ENCODE results near the gene GALNT16. TPM values are rescaled to one million over a fixed set of nuclear protein-coding genes. Genes with fewer than 3 reads are reported as not detected.
A peak's percentile ranks its signal among the peaks of the same experiment; 100 is the strongest.
"Not testable (repeated sequence)": the region's sequence is repeated elsewhere in the genome, so short reads cannot be mapped to it uniquely, and the experiment has no call there.

Gene GALNT16
- total RNA-seq, 2 experiments from 2014 or later: not detected

DNA sequence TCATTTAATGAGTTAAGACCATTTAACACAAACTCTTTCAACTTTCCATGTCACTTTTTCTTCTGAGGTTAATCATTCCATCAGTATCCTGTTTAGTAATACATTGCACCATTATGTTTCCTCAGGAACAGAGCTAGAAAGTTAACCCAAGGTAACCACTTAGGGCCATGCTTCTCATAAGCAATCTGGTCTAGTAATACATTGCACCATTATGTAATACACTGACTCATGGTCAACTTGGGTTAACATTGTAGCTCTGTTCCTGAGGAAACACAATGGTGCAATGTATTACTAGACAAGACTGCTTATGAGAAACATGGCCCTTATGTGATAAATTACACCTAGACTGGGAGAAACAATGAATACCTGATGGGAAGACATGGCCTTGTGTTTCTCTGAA, 116.5 kb downstream of the GALNT16 start:
- no peak overlapping the region for H3K4me3 Mint-ChIP-seq

DNA sequence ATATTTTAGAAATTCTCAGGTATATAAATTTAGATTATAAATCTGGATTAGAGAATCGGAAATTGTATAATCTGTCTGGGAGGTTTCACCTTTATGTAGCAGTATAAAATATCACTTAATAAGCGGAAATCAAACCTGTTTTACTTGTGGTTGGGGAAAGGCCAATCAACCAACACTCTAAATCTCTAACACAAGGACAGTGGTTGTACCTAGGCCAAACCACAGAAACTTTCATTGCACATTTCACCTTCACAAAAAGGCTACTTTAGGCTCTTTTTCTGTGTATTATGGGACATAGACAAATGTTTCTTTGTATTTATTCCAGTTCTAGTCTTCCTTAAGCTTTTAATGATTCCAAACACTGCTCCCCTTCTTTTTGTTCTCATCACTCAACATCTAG, 118.3 kb downstream of the GALNT16 start:
- H3K27me3 ChIP-seq (ENCODE audit: control insufficient read depth in 1 of 2, insufficient read depth in 2 of 2, low read length in 2 of 2): no peaks in the 10 kb centered on the region
- Mint-ChIP-seq H3K36me3 (ENCODE audit: low read depth) (peaks cover 90% of the 10 kb centered on the region), H3K27me3 (no peaks in the 10 kb centered on the region), H3K27ac (no peak overlapping the region), H3K9me3 (peaks cover 7% of the 10 kb centered on the region), H3K4me1 (ENCODE audit: low read depth) (peaks cover 5% of the 10 kb centered on the region), H3K4me3 (no peak overlapping the region)
- ATAC-seq (ENCODE audit: poor library complexity) (no peak), DNase-seq (no peak)
- peaks cover 65% of the 10 kb centered on the region for H3K36me3 ChIP-seq (ENCODE audit: insufficient read depth, low read length)
- H3K4me3 ChIP-seq (ENCODE audit: low read length): no peak overlapping the region
- TF ChIP-seq, protein P1, sequence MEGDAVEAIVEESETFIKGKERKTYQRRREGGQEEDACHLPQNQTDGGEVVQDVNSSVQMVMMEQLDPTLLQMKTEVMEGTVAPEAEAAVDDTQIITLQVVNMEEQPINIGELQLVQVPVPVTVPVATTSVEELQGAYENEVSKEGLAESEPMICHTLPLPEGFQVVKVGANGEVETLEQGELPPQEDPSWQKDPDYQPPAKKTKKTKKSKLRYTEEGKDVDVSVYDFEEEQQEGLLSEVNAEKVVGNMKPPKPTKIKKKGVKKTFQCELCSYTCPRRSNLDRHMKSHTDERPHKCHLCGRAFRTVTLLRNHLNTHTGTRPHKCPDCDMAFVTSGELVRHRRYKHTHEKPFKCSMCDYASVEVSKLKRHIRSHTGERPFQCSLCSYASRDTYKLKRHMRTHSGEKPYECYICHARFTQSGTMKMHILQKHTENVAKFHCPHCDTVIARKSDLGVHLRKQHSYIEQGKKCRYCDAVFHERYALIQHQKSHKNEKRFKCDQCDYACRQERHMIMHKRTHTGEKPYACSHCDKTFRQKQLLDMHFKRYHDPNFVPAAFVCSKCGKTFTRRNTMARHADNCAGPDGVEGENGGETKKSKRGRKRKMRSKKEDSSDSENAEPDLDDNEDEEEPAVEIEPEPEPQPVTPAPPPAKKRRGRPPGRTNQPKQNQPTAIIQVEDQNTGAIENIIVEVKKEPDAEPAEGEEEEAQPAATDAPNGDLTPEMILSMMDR (IDR thresholded peaks at IDR 0.05): no peak
- POLR2A ChIA-PET: interaction anchor here (0.6 kb wide), 1 partner anchor 20 kb away, joined by 3 read pairs; the partner anchor contains the start of genes ERH and SLC39A9
- CTCF ChIA-PET: no interaction called here
- no peaks in the 10 kb centered on the region for H3K9me3 ChIP-seq (ENCODE audit: control insufficient read depth in 1 of 2, insufficient read depth in 1 of 2, low read length in 2 of 2)
- H3K27ac ChIP-seq (ENCODE audit: low read depth in 1 of 2, low read length in 2 of 2): no peak overlapping the region
- intact Hi-C loops (cut with DNase I, micrococcal nuclease): no loop called here
- H3K4me1 ChIP-seq (ENCODE audit: insufficient read depth, low read length): no peaks in the 10 kb centered on the region

More for the DNA sequence above, 116.5 kb downstream of the GALNT16 start:
- no peaks in the 10 kb centered on the region for H3K4me1 Mint-ChIP-seq (ENCODE audit: low read depth)
- intact Hi-C loops (cut with DNase I, micrococcal nuclease): no loop called here
- DNase-seq (peak in 1 of 14 experiments; percentile 31), ATAC-seq (ENCODE audit: poor library complexity) (no peak)
- Histone ChIP-seq H3K9me3 (ENCODE audit: control insufficient read depth in 1 of 2, insufficient read depth in 1 of 2, low read length in 2 of 2) (no peaks in the 10 kb centered on the region), H3K27me3 (ENCODE audit: control insufficient read depth in 1 of 2, insufficient read depth in 2 of 2, low read length in 2 of 2) (no peaks in the 10 kb centered on the region), H3K27ac (ENCODE audit: low read depth in 1 of 2, low read length in 2 of 2) (no peak overlapping the region), H3K36me3 (ENCODE audit: insufficient read depth, low read length) (peaks cover 50% of the 10 kb centered on the region), H3K4me3 (ENCODE audit: low read length) (no peak overlapping the region), H3K4me1 (ENCODE audit: insufficient read depth, low read length) (no peaks in the 10 kb centered on the region)
- TF ChIP-seq, protein P1 (IDR thresholded peaks at IDR 0.05): no peak
- ChIA-PET POLR2A (interaction anchor here (1.7 kb wide), 1 partner anchor 22 kb away, joined by 5 read pairs; the partner anchor contains the start of genes ERH and SLC39A9), CTCF (interaction anchor here (1.3 kb wide), 1 partner anchor 19 kb away, joined by 3 read pairs; no protein-coding TSS in a partner anchor)
- H3K27ac Mint-ChIP-seq: no peak overlapping the region
- peaks cover 7% of the 10 kb centered on the region for H3K9me3 Mint-ChIP-seq
- peaks cover 75% of the 10 kb centered on the region for H3K36me3 Mint-ChIP-seq (ENCODE audit: low read depth)
- no peaks in the 10 kb centered on the region for H3K27me3 Mint-ChIP-seq

DNA sequence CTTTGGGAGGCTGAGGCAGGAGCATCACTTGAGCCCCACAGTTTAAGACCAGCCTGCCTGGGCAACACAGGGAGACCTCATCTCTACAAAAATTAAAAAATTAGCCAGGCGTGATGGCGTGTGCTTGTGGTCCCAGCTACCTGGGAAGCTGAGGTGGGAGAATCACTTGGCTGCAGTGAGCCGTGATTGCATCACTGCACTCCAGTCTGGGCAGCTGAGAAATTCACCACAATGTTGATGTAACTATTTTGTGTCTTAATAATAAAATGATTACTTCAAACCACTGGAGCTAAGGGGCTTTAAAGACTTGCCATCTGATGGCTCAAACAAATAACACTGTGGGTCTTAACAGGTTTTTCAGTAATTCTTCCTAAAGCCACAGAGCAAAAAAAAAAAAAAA, 127.4 kb downstream of the GALNT16 start:
- Histone ChIP-seq H3K27me3 (ENCODE audit: control insufficient read depth in 1 of 2, insufficient read depth in 2 of 2, low read length in 2 of 2) (no peaks in the 10 kb centered on the region), H3K9me3 (ENCODE audit: control insufficient read depth in 1 of 2, insufficient read depth in 1 of 2, low read length in 2 of 2) (no peaks in the 10 kb centered on the region), H3K4me1 (ENCODE audit: insufficient read depth, low read length) (peaks cover 14% of the 10 kb centered on the region), H3K27ac (ENCODE audit: low read depth in 1 of 2, low read length in 2 of 2) (no peak overlapping the region), H3K4me3 (ENCODE audit: low read length) (no peak overlapping the region), H3K36me3 (ENCODE audit: insufficient read depth, low read length) (peaks cover 77% of the 10 kb centered on the region)
- ChIA-PET CTCF (no interaction called here), POLR2A (interaction anchor here (1.0 kb wide), 1 partner anchor 11 kb away, joined by 5 read pairs; the partner anchor contains the start of genes ERH and SLC39A9)
- Mint-ChIP-seq H3K4me1 (ENCODE audit: low read depth) (peaks cover 65% of the 10 kb centered on the region), H3K36me3 (ENCODE audit: low read depth) (peaks cover 97% of the 10 kb centered on the region), H3K27ac (no peak overlapping the region), H3K27me3 (no peaks in the 10 kb centered on the region), H3K4me3 (no peak overlapping the region), H3K9me3 (no peaks in the 10 kb centered on the region)
- TF ChIP-seq, protein P1 (IDR thresholded peaks at IDR 0.05): no peak
- DNase-seq (no peak), ATAC-seq (ENCODE audit: poor library complexity) (no peak)
- intact Hi-C loops (cut with DNase I, micrococcal nuclease): no loop called here

DNA sequence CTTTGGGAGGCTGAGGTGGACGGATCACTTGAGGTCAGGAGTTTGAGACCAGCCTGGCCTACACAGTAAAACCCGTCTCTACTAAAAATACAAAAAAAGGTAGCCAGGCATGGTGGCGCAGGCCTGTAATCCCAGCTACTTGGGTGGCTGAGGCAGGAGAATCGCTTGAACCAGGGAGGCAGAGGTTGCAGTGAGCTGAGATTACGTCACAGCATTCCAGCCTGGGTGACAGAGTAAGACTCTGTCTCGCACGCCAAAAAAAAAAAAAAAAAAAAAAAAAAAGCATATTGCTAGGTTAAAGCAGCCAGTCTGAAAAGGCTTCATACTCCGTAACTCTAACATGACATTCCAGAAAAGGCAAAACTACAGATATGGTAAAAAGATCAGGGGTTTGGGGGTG, 131.4 kb downstream of the GALNT16 start:
- CTCF ChIA-PET: interaction anchor here (0.7 kb wide), 1 partner anchor 30 kb away, joined by 4 read pairs; no protein-coding TSS in a partner anchor
- Mint-ChIP-seq H3K4me1 (ENCODE audit: low read depth) (peaks cover 78% of the 10 kb centered on the region), H3K4me3 (peak overlapping the region; percentile 12), H3K36me3 (ENCODE audit: low read depth) (peaks cover 99% of the 10 kb centered on the region)
- POLR2A ChIA-PET; H3K27me3 Mint-ChIP-seq; H3K9me3 Mint-ChIP-seq; H3K27me3 ChIP-seq (ENCODE audit: control insufficient read depth in 1 of 2, insufficient read depth in 2 of 2, low read length in 2 of 2); H3K9me3 ChIP-seq (ENCODE audit: control insufficient read depth in 1 of 2, insufficient read depth in 1 of 2, low read length in 2 of 2); H3K4me3 ChIP-seq (ENCODE audit: low read length); DNase-seq; H3K27ac Mint-ChIP-seq; ATAC-seq (ENCODE audit: poor library complexity); H3K27ac ChIP-seq (ENCODE audit: low read depth in 1 of 2, low read length in 2 of 2): not testable (repeated sequence)
- Histone ChIP-seq H3K36me3 (ENCODE audit: insufficient read depth, low read length) (peaks cover 82% of the 10 kb centered on the region), H3K4me1 (ENCODE audit: insufficient read depth, low read length) (peaks cover 35% of the 10 kb centered on the region)
- intact Hi-C loops (cut with DNase I, micrococcal nuclease): loop anchor here in 1 of 2 experiments (10.0 kb wide), 4 partner anchors 213 to 1567 kb away; partner anchors contain the start of genes MED6 and SRSF5

All from CD4-positive, alpha-beta T cell (primary cell).